ENCODE measurements around the gene NAPB. TPM values are rescaled to one million over a fixed set of nuclear protein-coding genes. Genes with fewer than 3 reads are reported as not detected.

NAPB gene
- total RNA-seq, 6 experiments from 2014 or later: 3.2 to 5.8 (median 4.9) TPM

DNA sequence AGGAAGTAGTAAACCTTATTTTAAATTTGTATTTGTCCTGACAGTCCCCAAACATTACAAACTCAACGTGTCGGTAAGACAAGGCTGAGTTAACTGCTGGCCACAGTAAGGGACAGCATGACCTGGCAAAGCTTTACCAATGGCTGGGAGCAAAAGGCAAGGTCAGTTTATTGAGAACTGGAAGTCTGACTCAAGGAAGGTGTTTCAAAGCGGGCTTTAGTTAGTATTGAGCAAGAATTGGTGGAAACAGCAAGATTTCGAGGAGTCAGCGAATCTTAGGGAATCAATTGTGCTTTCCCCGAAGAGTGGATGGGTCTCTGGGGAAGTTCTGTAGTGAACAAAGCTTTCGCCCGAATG is 60.2 kb downstream of the NAPB start:
- WGBS (ENCODE audit: insufficient coverage, low coverage, low lambda C conversion rate, missing lambda C conversion rate): 1% methylated on average over 7 of the region's 8 CpGs
- peaks cover 0 to 26% (median 13%) of the 10 kb centered on the region in 4 donors for H3K4me1 ChIP-seq
- TF ChIP-seq POLR2A (IDR thresholded peaks at IDR 0.05): no peak
- TF ChIP-seq, protein P1, sequence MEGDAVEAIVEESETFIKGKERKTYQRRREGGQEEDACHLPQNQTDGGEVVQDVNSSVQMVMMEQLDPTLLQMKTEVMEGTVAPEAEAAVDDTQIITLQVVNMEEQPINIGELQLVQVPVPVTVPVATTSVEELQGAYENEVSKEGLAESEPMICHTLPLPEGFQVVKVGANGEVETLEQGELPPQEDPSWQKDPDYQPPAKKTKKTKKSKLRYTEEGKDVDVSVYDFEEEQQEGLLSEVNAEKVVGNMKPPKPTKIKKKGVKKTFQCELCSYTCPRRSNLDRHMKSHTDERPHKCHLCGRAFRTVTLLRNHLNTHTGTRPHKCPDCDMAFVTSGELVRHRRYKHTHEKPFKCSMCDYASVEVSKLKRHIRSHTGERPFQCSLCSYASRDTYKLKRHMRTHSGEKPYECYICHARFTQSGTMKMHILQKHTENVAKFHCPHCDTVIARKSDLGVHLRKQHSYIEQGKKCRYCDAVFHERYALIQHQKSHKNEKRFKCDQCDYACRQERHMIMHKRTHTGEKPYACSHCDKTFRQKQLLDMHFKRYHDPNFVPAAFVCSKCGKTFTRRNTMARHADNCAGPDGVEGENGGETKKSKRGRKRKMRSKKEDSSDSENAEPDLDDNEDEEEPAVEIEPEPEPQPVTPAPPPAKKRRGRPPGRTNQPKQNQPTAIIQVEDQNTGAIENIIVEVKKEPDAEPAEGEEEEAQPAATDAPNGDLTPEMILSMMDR (IDR thresholded peaks at IDR 0.05): no peak

DNA sequence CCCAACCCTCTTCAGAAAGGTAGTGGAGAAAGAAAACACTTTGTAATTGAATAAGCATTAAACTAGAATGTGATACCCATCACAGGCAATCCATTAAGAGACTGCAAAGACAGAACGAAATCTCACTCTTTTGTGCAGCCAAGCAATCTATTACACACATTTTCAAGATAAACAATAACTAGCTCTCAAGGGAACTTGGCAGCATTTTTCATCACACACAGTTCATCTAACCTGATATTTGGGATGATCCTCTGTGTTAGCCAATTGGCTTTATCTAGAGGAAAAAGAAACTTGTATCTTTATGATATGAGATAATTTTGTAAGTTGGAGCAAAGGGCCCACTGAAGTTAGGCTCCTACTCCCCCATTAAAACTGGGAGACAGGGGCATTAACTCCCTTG is 60.8 kb downstream of the NAPB start:
- intact Hi-C loops (cut with DNase I): no loop called here
- peak overlapping the region; percentile 99 to 100 (median 100) for H3K27ac ChIP-seq
- TF ChIP-seq, protein P1 (IDR thresholded peaks at IDR 0.05): no peak
- TF ChIP-seq POLR2A (IDR thresholded peaks at IDR 0.05): no peak

More for the DNA sequence above, 60.2 kb downstream of the NAPB start:
- H3K27ac ChIP-seq: peak overlapping the region; percentile 99 to 100 (median 100)
- peak overlapping the region; percentile 76 to 88 (median 81) for H3K4me3 ChIP-seq
- intact Hi-C loops (cut with DNase I): no loop called here
- peaks cover 0 to 8% (median 3%) of the 10 kb centered on the region in 4 donors for H3K36me3 ChIP-seq
- H3K27me3 ChIP-seq: no peaks in the 10 kb centered on the region
- no peaks in the 10 kb centered on the region for H3K9me3 ChIP-seq
- ATAC-seq (peak in 1 of 4 donors; percentile 3), DNase-seq (no peak)

DNA sequence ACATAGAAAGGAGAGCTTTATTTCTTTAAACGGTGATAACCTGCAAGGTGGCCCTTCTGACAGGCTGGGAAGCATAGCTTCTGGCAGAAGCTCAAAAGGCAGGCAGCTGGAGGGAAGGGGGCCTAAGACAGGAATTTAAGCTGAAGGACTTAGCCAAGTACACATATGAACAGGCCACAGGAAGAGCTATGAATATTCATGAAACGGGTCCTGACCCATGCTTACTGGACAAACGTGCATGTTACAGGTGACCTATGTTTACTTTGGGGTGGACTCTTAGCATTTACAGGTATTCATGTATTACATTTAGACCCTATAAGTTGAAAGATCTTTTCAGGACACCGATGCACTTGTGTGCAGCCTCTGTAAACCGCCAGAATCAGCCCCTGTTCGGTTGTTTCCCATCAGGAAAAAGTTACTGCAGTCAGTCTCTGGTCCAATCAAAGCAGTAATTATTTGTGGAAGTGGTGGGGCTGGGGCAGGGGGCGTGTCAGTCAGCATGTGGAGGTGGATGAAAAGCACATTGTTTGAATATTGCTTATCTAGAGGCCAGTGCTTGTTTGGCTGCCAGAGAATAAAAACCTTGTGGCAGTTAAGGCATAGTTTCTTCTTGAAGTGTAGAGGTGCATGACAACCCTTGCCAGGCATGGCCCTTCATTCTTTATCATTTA is 62.2 kb downstream of the NAPB start:
- ATAC-seq (no peak), DNase-seq (no peak)
- Histone ChIP-seq H3K4me1 (peaks cover 0 to 23% (median 11%) of the 10 kb centered on the region in 4 donors), H3K4me3 (peak overlapping the region in 1 of 3 donors; percentile 69), H3K36me3 (peaks cover 0 to 7% (median 2%) of the 10 kb centered on the region in 4 donors), H3K27ac (peak overlapping the region; percentile 81 to 87 (median 85)), H3K9me3 (no peaks in the 10 kb centered on the region), H3K27me3 (no peaks in the 10 kb centered on the region)
- WGBS (ENCODE audit: insufficient coverage, low coverage, low lambda C conversion rate, missing lambda C conversion rate): 28% methylated on average over 6 of the region's 7 CpGs
- TF ChIP-seq, protein P1 (IDR thresholded peaks at IDR 0.05): no peak
- no peak for TF ChIP-seq POLR2A (IDR thresholded peaks at IDR 0.05)
- intact Hi-C loops (cut with DNase I): no loop called here

More for the DNA sequence above, 60.8 kb downstream of the NAPB start:
- DNase-seq: no peak
- Histone ChIP-seq H3K4me3 (no peak overlapping the region), H3K27me3 (no peaks in the 10 kb centered on the region), H3K9me3 (no peaks in the 10 kb centered on the region), H3K36me3 (peaks cover 0 to 7% (median 2%) of the 10 kb centered on the region in 4 donors), H3K4me1 (peaks cover 0 to 23% (median 11%) of the 10 kb centered on the region in 4 donors)
- 46% methylated on average over 1 of the region's 1 CpG for WGBS (ENCODE audit: insufficient coverage, low coverage, low lambda C conversion rate, missing lambda C conversion rate)
- ATAC-seq: no peak

DNA sequence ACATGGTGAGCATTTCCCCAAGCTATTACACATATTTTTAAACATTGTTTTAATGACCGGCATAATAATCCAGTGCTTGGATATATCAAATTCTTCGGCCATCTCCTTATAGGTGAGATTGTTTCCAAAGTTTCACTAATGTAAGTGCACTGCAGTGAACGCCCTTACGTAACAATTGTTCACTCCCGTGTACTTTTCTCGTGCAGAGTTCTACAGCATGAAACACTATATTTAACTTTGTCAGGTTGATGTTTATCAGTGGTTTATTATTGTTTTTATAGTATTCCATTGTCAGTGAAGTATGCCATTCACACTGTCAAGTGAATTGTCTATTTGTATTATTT is 62.8 kb downstream of the NAPB start:
- 7% methylated on average over 6 of the region's 6 CpGs for WGBS (ENCODE audit: insufficient coverage, low coverage, low lambda C conversion rate, missing lambda C conversion rate)
- DNase-seq (no peak), ATAC-seq (no peak)
- Histone ChIP-seq H3K27ac (peak overlapping the region; percentile 81 to 87 (median 85)), H3K9me3 (no peaks in the 10 kb centered on the region), H3K36me3 (peaks cover 0 to 11% (median 3%) of the 10 kb centered on the region in 4 donors), H3K4me3 (peak overlapping the region; percentile 50 to 69 (median 63)), H3K27me3 (no peaks in the 10 kb centered on the region), H3K4me1 (peaks cover 0 to 23% (median 11%) of the 10 kb centered on the region in 4 donors)
- TF ChIP-seq, protein P1 (IDR thresholded peaks at IDR 0.05): no peak
- no peak for TF ChIP-seq POLR2A (IDR thresholded peaks at IDR 0.05)
- intact Hi-C loops (cut with DNase I): no loop called here

Data from right lobe of liver (tissue), 6 donors.